H9 (cell line): ENCODE measurements around the gene DLG1. TPM values are rescaled to one million over a fixed set of nuclear protein-coding genes. Genes with fewer than 3 reads are reported as not detected.

Experiments used
- DNase-seq: peaks from one replicate; pipeline ENCODE4 v3.0.0-alpha.2; 2017
- H2AFZ ChIP-seq: one replicate; pipeline ENCODE4 v1.6.1; 2013; ENCODE audit warnings: mild to moderate bottlenecking, low read length, control low read depth, moderate library complexity
- H2AK5ac ChIP-seq: 2 replicates; pipeline ENCODE4 v1.6.1; 2013; ENCODE audit warnings: low read length, control low read depth, mixed read lengths; ENCODE audit not compliant: insufficient read length
- H2BK120ac ChIP-seq: one replicate; pipeline ENCODE4 v1.6.1; 2013; ENCODE audit warnings: low read depth, mild to moderate bottlenecking, low read length, control low read depth, inconsistent platforms; ENCODE audit not compliant: poor library complexity, severe bottlenecking
- H2BK12ac ChIP-seq: 2 replicates; pipeline ENCODE4 v1.6.1; 2013; ENCODE audit warnings: low read length, control low read depth, mixed read lengths, low read depth; ENCODE audit not compliant: insufficient read length
- H2BK15ac ChIP-seq: 2 replicates; pipeline ENCODE4 v1.6.1; 2013; ENCODE audit warnings: low read depth, low read length, control low read depth
- H2BK20ac ChIP-seq: one replicate; pipeline ENCODE4 v1.6.1; 2013; ENCODE audit warnings: low read depth, mild to moderate bottlenecking, low read length, control low read depth, inconsistent platforms; ENCODE audit not compliant: poor library complexity, severe bottlenecking
- H2BK5ac ChIP-seq: 2 replicates; pipeline ENCODE4 v1.6.1; 2013; ENCODE audit warnings: low read length, control low read depth, mixed read lengths; ENCODE audit not compliant: insufficient read length
- H3K14ac ChIP-seq: 2 replicates; pipeline ENCODE4 v1.6.1; 2013; ENCODE audit warnings: low read length, control low read depth; ENCODE audit not compliant: insufficient read depth
- H3K18ac ChIP-seq: 2 replicates; pipeline ENCODE4 v1.6.1; 2013; ENCODE audit warnings: low read depth, mild to moderate bottlenecking, mixed read lengths, low read length, control low read depth; ENCODE audit not compliant: insufficient read length
- H3K23ac ChIP-seq: 2 replicates; pipeline ENCODE4 v1.6.1; 2013; ENCODE audit warnings: low read length, control low read depth, mixed read lengths, low read depth; ENCODE audit not compliant: insufficient read length
- H3K23me2 ChIP-seq: 2 replicates; pipeline ENCODE4 v1.6.1; 2013; ENCODE audit warnings: low read depth, mild to moderate bottlenecking, mixed read lengths, low read length, control low read depth; ENCODE audit not compliant: insufficient read length, poor library complexity, severe bottlenecking
- H3K27ac ChIP-seq: 2 replicates; pipeline ENCODE4 v1.5.1; 2013; ENCODE audit warnings: low read length, control low read depth, mixed read lengths, low read depth; ENCODE audit not compliant: insufficient read length
- H3K27me3 ChIP-seq: 2 replicates; pipeline ENCODE4 v1.6.1; 2013; ENCODE audit warnings: low read length, control low read depth, inconsistent platforms; ENCODE audit not compliant: insufficient read depth
- H3K4ac ChIP-seq: 2 replicates; pipeline ENCODE4 v1.6.1; 2013; ENCODE audit warnings: low read depth, mild to moderate bottlenecking, control low read depth, inconsistent platforms, low read length, moderate library complexity
- H3K4me1 ChIP-seq: 2 replicates; pipeline ENCODE4 v1.6.1; 2013; ENCODE audit warnings: low read length, control low read depth, inconsistent platforms; ENCODE audit not compliant: insufficient read depth
- H3K4me2 ChIP-seq: 2 replicates; pipeline ENCODE4 v1.6.1; 2013; ENCODE audit warnings: low read length, control low read depth, mixed read lengths; ENCODE audit not compliant: insufficient read length, insufficient read depth
- H3K56ac ChIP-seq: 2 replicates; pipeline ENCODE4 v1.6.1; 2013; ENCODE audit warnings: low read depth, mild to moderate bottlenecking, mixed read lengths, low read length, control low read depth; ENCODE audit not compliant: insufficient read length
- H3K79me1 ChIP-seq: 2 replicates; pipeline ENCODE4 v1.6.1; 2013; ENCODE audit warnings: low read depth, mild to moderate bottlenecking, moderate library complexity, low read length, control low read depth, inconsistent platforms; ENCODE audit not compliant: insufficient read depth, poor library complexity, severe bottlenecking
- H3K79me2 ChIP-seq: 2 replicates; pipeline ENCODE4 v1.6.1; 2013; ENCODE audit warnings: low read length, control low read depth, inconsistent platforms; ENCODE audit not compliant: insufficient read depth
- H3K9ac ChIP-seq: 2 replicates; pipeline ENCODE4 v1.6.1; 2013; ENCODE audit warnings: low read length, control low read depth, mixed read lengths; ENCODE audit not compliant: insufficient read length; ENCODE audit errors: extremely low read depth
- H3K9me3 ChIP-seq: one replicate; pipeline ENCODE4 v1.6.1; 2013; ENCODE audit warnings: low read depth, low read length, inconsistent platforms; ENCODE audit not compliant: control insufficient read depth
- H3T11ph ChIP-seq: one replicate; pipeline ENCODE4 v1.6.1; 2013; ENCODE audit warnings: mild to moderate bottlenecking, low read length, control low read depth, inconsistent platforms
- H4K20me1 ChIP-seq: one replicate; pipeline ENCODE4 v1.6.1; 2013; ENCODE audit not compliant: control insufficient read depth, insufficient read length, insufficient read depth
- H4K5ac ChIP-seq: 2 replicates; pipeline ENCODE4 v1.6.1; 2013; ENCODE audit warnings: low read depth, mild to moderate bottlenecking, mixed read lengths, low read length, control low read depth; ENCODE audit not compliant: insufficient read length
- H4K8ac ChIP-seq: replicated peaks from 2 replicates; pipeline ENCODE4 v1.6.1; 2013; ENCODE audit warnings: low read length, control low read depth, mixed read lengths, low read depth; ENCODE audit not compliant: insufficient read length
- H4K91ac ChIP-seq: 2 replicates; pipeline ENCODE4 v1.6.1; 2013; ENCODE audit warnings: low read depth, mild to moderate bottlenecking, moderate library complexity, mixed read lengths, low read length, control low read depth; ENCODE audit not compliant: insufficient read length
- H3K27ac Mint-ChIP-seq, 3 experiments: 2 replicates in 2 of 3; 3 replicates in 1 of 3; pipeline ENCODE4 v1.8.0; 2020 to 2021; ENCODE audit warnings: mixed read lengths in 3 of 3, mild to moderate bottlenecking in 1 of 3, moderate library complexity in 1 of 3
- H3K27me3 Mint-ChIP-seq: 2 replicates; pipeline ENCODE4 v1.8.0; 2021; ENCODE audit warnings: low read depth, mild to moderate bottlenecking, moderate library complexity, mixed read lengths
- H3K36me3 Mint-ChIP-seq, 3 experiments: 2 replicates in 2 of 3; 3 replicates in 1 of 3; pipeline ENCODE4 v1.8.0; 2020 to 2021; ENCODE audit warnings: low read depth in 3 of 3, mixed read lengths in 3 of 3; ENCODE audit not compliant: insufficient read depth in 1 of 3
- H3K4me1 Mint-ChIP-seq, 2 experiments: 2 replicates each; pipeline ENCODE4 v1.8.0; 2020; ENCODE audit warnings: mixed read lengths in 2 of 2
- H3K4me3 Mint-ChIP-seq, 2 experiments: 2 replicates in 1 of 2; 3 replicates in 1 of 2; pipeline ENCODE4 v1.8.0; 2020 to 2021; ENCODE audit warnings: mild to moderate bottlenecking in 2 of 2, mixed read lengths in 2 of 2, moderate library complexity in 1 of 2
- H3K9me3 Mint-ChIP-seq, 2 experiments: 2 replicates in 1 of 2; 3 replicates in 1 of 2; pipeline ENCODE4 v1.8.0; 2020; ENCODE audit warnings: mild to moderate bottlenecking in 2 of 2, mixed read lengths in 2 of 2, moderate library complexity in 1 of 2
- CTCF ChIP-seq: fragments of 200-600 bp; sonication (generic); conservative IDR thresholded peaks from 3 replicates; pipeline ENCODE4 v1.8.0; 2021; ENCODE audit warnings: antibody characterized with exemption, mild to moderate bottlenecking
- WGBS: extraction: QIAGEN DNeasy Blood & Tissue Kit; methylation state at CpG from one replicate; pipeline ENCODE4 v1.1.7; 2013; ENCODE audit warnings: missing lambda C conversion rate, low lambda C conversion rate, mixed read lengths; ENCODE audit not compliant: insufficient read length; ENCODE audit errors: extremely low coverage; 5-methylcytosine and 5-hydroxymethylcytosine counted together
- total RNA-seq: library from RNA; stranded (reverse); gene quantifications from 2 replicates; pipeline ENCODE4 v1.2.1, GENCODE V29; 2021

Gene DLG1
- total RNA-seq, 1 experiment from 2014 or later: 84.1 TPM

GRCh38 chr3:197010556-197011351 lies 287.7 kb downstream of the DLG1 start:
- Mint-ChIP-seq H3K27ac (no peak overlapping the region), H3K4me1 (peaks cover 0 to 3% of the 10 kb centered on the region in 2 experiments; a peak in 1 of 4 replicates), H3K36me3 (no peaks in the 10 kb centered on the region), H3K27me3 (peaks cover 8% of the 10 kb centered on the region), H3K4me3 (no peak overlapping the region), H3K9me3 (no peaks in the 10 kb centered on the region)
- no peak overlapping the region for H3T11ph ChIP-seq
- no peaks in the 10 kb centered on the region for H3K9me3 ChIP-seq
- no peak overlapping the region for H2BK120ac ChIP-seq
- no peak for DNase-seq
- H2BK15ac ChIP-seq: no peak overlapping the region
- H3K4me2 ChIP-seq: no peak overlapping the region
- H2BK20ac ChIP-seq: no peak overlapping the region
- H3K56ac ChIP-seq: no peak overlapping the region
- H4K5ac ChIP-seq: no peak overlapping the region
- H4K91ac ChIP-seq: no peak overlapping the region
- H2BK12ac ChIP-seq: no peak overlapping the region
- H3K18ac ChIP-seq: no peak overlapping the region
- no peaks in the 10 kb centered on the region for H4K20me1 ChIP-seq
- H3K23ac ChIP-seq: no peak overlapping the region
- WGBS: no CpG with 5 or more reads among the region's 30 CpGs
- no peak for TF ChIP-seq CTCF
- H2BK5ac ChIP-seq: no peak overlapping the region
- H2AFZ ChIP-seq: no peak overlapping the region
- no peak overlapping the region for H3K4ac ChIP-seq
- no peaks in the 10 kb centered on the region for H3K23me2 ChIP-seq
- H3K4me1 ChIP-seq: no peaks in the 10 kb centered on the region
- no peak overlapping the region for H2AK5ac ChIP-seq
- no peak overlapping the region for H3K14ac ChIP-seq
- no peak overlapping the region for H3K9ac ChIP-seq
- H3K79me1 ChIP-seq: no peaks in the 10 kb centered on the region
- H3K27me3 ChIP-seq: no peaks in the 10 kb centered on the region
- H4K8ac ChIP-seq: no peak overlapping the region
- no peaks in the 10 kb centered on the region for H3K79me2 ChIP-seq
- no peak overlapping the region for H3K27ac ChIP-seq
